HCT116 (cell line): ENCODE data around the gene NINJ2. TPM values are rescaled to one million over a fixed set of nuclear protein-coding genes. Genes with fewer than 3 reads are reported as not detected.

Source experiments
- ATAC-seq: fragments of 200-7000 bp; cut with Tn5 transposase; 2 replicates; pipeline ENCODE4 v1.9.1; 2020; ENCODE audit warnings: mild to moderate bottlenecking, moderate library complexity
- BruUV-seq: library from RNA; stranded (reverse); fragments of 400-500 nt; replicated peaks from 2 replicates; lab custom pipeline; 2021; lab: Mats Ljungman, UMichigan
- CTCF ChIA-PET: fragments of 300-600 bp; sonication (Branson Sonifier 250); formaldehyde crosslinking; loops from one replicate; lab custom pipeline; 2021; ENCODE audit warnings: antibody characterized with exemption; lab: Charles Lee
- POLR2A ChIA-PET: fragments of 300-600, 350-600 bp; sonication (Branson Sonifier 250); formaldehyde crosslinking; loops from one replicate; lab custom pipeline; 2021; ENCODE audit warnings: antibody characterized with exemption; lab: Charles Lee
- RAD21 ChIA-PET, 2 experiments: fragments of 300-600 bp; sonication (Branson Sonifier 250); formaldehyde crosslinking; loops; one replicate each; lab custom pipeline; 2023; ENCODE audit warnings: low total read pairs in 2 of 2; ENCODE audit not compliant: uncharacterized antibody in 2 of 2, unreplicated experiment in 2 of 2, low non-redundant PET in 1 of 2; lab: Charles Lee
- DNase-seq: peaks from one replicate; pipeline ENCODE4 v3.0.0-alpha.2; 2010; ENCODE audit warnings: low read depth, low spot score
- H2AFZ ChIP-seq: fragments of 200-600 bp; shearing (Covaris generic), sonication (generic); 2 replicates; pipeline ENCODE4 v1.6.1; 2017; ENCODE audit warnings: low read depth, mixed run types, mixed read lengths, antibody characterized with exemption, low read length; ENCODE audit not compliant: poor library complexity, severe bottlenecking
- H3K27ac ChIP-seq: 2 replicates; pipeline ENCODE4 v1.5.1; 2012; ENCODE audit warnings: low read depth, low read length
- H3K27me3 ChIP-seq: fragments of 200-600 bp; sonication (generic); 2 replicates; pipeline ENCODE4 v1.6.1; 2016; ENCODE audit warnings: mixed run types, low read length, mixed read lengths; ENCODE audit not compliant: insufficient read depth
- H3K36me3 ChIP-seq, 2 experiments: fragments of 200-500 bp in 1 of 2; fragments of 200-600 bp in 1 of 2; sonication (Bioruptor generic) in 1 of 2; sonication (generic) in 1 of 2; 2 replicates each; pipeline versions ENCODE4 v1.5.1 to v1.6.1; 2014 to 2016; ENCODE audit warnings: low read length in 2 of 2, inconsistent platforms in 1 of 2, mixed read lengths in 1 of 2, mixed run types in 1 of 2; ENCODE audit not compliant: insufficient read depth in 2 of 2, control insufficient read depth in 1 of 2
- H3K4me1 ChIP-seq, 2 experiments: fragments of 200-600 bp in 1 of 2; sonication (generic) in 1 of 2; 2 replicates each; pipeline versions ENCODE4 v1.5.1 to v1.6.1; 2012 to 2017; ENCODE audit warnings: low read length in 2 of 2, inconsistent platforms in 1 of 2, mild to moderate bottlenecking in 1 of 2, mixed read lengths in 1 of 2, mixed run types in 1 of 2, moderate library complexity in 1 of 2; ENCODE audit not compliant: insufficient read depth in 2 of 2, control insufficient read depth in 1 of 2
- H3K4me2 ChIP-seq: fragments of 200-600 bp; sonication (generic); 2 replicates; pipeline ENCODE4 v1.6.1; 2017; ENCODE audit warnings: mixed run types, low read length, mixed read lengths
- H3K4me3 ChIP-seq, 2 experiments: fragments of 200-600 bp in 1 of 2; sonication (generic) in 1 of 2; replicated peaks in 1 of 2; 2 replicates each; pipeline ENCODE4 v1.5.1; 2011 to 2016; ENCODE audit warnings: low read length in 2 of 2, control low read depth in 1 of 2, low read depth in 1 of 2, mild to moderate bottlenecking in 1 of 2, mixed read lengths in 1 of 2, mixed run types in 1 of 2
- H3K79me2 ChIP-seq: fragments of 200-600 bp; sonication (generic); 2 replicates; pipeline ENCODE4 v1.6.1; 2017; ENCODE audit warnings: mild to moderate bottlenecking, mixed run types, low read length, moderate library complexity, mixed read lengths; ENCODE audit not compliant: insufficient read depth
- H3K9ac ChIP-seq: fragments of 200-600 bp; sonication (generic); 2 replicates; pipeline ENCODE4 v1.6.1; 2016; ENCODE audit warnings: low read length, mixed read lengths
- H3K9me2 ChIP-seq: fragments of 200-600 bp; sonication (generic), shearing (Covaris generic); 2 replicates; pipeline ENCODE4 v1.6.1; 2017; ENCODE audit warnings: mixed run types, mild to moderate bottlenecking, moderate library complexity; ENCODE audit not compliant: insufficient read depth
- H3K9me3 ChIP-seq, 2 experiments: fragments of 200-500 bp in 1 of 2; fragments of 200-600 bp in 1 of 2; sonication (Bioruptor generic) in 1 of 2; sonication (generic) in 1 of 2; 2 replicates each; pipeline ENCODE4 v1.6.1; 2014 to 2017; ENCODE audit warnings: low read length in 2 of 2, mixed read lengths in 2 of 2, inconsistent platforms in 1 of 2, low read depth in 1 of 2, mild to moderate bottlenecking in 1 of 2, mixed run types in 1 of 2, moderate library complexity in 1 of 2; ENCODE audit not compliant: control insufficient read depth in 1 of 2, insufficient read depth in 1 of 2
- H4K20me1 ChIP-seq: fragments of 200-600 bp; sonication (generic), shearing (Covaris generic); 2 replicates; pipeline ENCODE4 v1.6.1; 2017; ENCODE audit warnings: mixed run types, mild to moderate bottlenecking, moderate library complexity; ENCODE audit not compliant: insufficient read depth
- CBX3 ChIP-seq: IDR thresholded peaks from 2 replicates; pipeline ENCODE4 v1.6.1; 2012; ENCODE audit warnings: low read depth
- EZH2 ChIP-seq: fragments of 200-600 bp; sonication (generic); IDR thresholded peaks from 2 replicates; pipeline ENCODE4 v1.6.1; 2017; ENCODE audit warnings: antibody characterized with exemption, mixed run types
- JUND ChIP-seq: IDR thresholded peaks from 2 replicates; pipeline ENCODE4 v1.6.1; 2012
- POLR2AphosphoS5 ChIP-seq: IDR thresholded peaks from 2 replicates; pipeline ENCODE4 v1.6.1; 2011; ENCODE audit warnings: mild to moderate bottlenecking, low read depth, low read length, moderate library complexity
- SIN3A ChIP-seq: IDR thresholded peaks from 2 replicates; pipeline ENCODE4 v1.6.1; 2012; ENCODE audit warnings: low read depth
- SRF ChIP-seq: IDR thresholded peaks from 2 replicates; pipeline ENCODE4 v1.6.1; 2012; ENCODE audit warnings: low read depth
- TCF7L2 ChIP-seq: IDR thresholded peaks from 2 replicates; pipeline ENCODE4 v1.7.0; 2011; ENCODE audit warnings: borderline replicate concordance, inconsistent platforms; ENCODE audit not compliant: insufficient read depth, insufficient read length; ENCODE audit errors: extremely low read depth
- ZNF274 ChIP-seq: fragments of 200-500 bp; sonication (Bioruptor generic); IDR thresholded peaks from 2 replicates; pipeline ENCODE4 v1.6.1; 2014; ENCODE audit warnings: mild to moderate bottlenecking, low read depth, low read length, inconsistent platforms
- intact Hi-C: fragments of 100-400 bp; cut with micrococcal nuclease; formaldehyde crosslinking; loops from 2 replicates; pipeline ENCODE4 v1.10.0; 2022
- total RNA-seq: library from RNA; stranded (reverse); gene quantifications from one replicate; pipeline ENCODE4 v1.2.1, GENCODE V29; 2021; ENCODE audit not compliant: unreplicated experiment
- TF ChIP-seq, protein P1 (sequence below): IDR thresholded peaks from 2 replicates; pipeline ENCODE4 v1.6.1; 2012
- TF ChIP-seq, protein P2 (sequence below): IDR thresholded peaks from 2 replicates; pipeline ENCODE4 v1.6.1; 2012

The NINJ2 gene
- total RNA-seq, 1 experiment from 2014 or later = not detected

DNA sequence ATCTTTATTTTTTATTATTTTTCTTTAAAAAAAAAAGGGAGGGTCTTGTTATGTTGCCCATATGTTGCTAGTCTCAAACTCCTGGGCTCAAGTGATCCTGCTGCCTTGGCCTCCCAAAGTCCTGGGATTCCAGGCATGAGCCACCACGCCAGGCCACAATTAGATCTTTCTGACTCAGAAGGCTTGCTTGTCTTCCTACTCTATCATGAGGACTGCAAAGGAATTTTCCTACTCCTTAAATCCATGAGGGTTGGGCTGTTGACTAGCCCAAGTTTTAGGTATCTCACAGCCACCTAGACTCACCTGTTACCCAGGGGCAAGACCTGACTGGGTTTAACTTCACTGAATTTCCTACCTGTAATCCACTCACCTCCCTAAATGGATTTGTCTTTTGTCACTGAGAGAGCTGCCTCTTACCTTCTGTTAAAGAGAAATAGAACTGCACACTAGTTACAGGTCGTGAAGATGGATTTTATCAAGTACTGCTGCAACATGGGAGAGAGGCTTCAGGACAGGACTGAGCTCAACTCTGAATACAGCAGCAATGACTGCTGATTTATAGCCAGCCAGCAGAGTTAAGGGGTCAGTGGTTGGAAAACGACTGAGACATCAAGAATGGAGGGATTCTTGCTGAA, 131.2 kb downstream of the NINJ2 start (continued):
- TF ChIP-seq SIN3A = no peak
- TF ChIP-seq ZNF274 = no peak
- no peak for TF ChIP-seq POLR2AphosphoS5
- no peak for TF ChIP-seq SRF
- no peak for TF ChIP-seq TCF7L2
- TF ChIP-seq CBX3 = no peak
- TF ChIP-seq, protein P1, sequence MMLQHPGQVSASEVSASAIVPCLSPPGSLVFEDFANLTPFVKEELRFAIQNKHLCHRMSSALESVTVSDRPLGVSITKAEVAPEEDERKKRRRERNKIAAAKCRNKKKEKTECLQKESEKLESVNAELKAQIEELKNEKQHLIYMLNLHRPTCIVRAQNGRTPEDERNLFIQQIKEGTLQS = no peak

DNA sequence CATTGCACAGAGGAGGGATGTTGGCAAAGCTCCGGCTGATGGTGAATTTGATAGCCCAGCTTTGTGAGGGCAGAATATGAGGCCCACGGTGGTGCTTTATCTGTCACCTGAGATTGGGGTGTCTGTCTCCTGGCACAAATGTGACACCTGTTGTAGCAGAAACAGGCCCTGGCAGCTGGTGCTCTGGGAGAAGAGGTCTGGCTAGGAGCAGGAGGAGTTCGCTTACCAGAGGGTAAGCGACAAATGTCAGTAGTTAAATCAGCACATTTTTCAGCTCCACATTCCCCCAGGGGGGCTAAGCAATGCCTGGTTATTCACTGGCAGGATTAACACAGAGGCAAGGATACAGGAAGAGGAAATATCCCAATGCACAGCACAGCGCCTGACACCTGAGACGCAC, 132.4 kb downstream of the NINJ2 start:
- H3K27me3 ChIP-seq = no peaks in the 10 kb centered on the region
- H3K4me1 ChIP-seq = no peaks in the 10 kb centered on the region
- H3K79me2 ChIP-seq = no peaks in the 10 kb centered on the region
- ChIA-PET RAD21 (no interaction called here), CTCF (no interaction called here), POLR2A (no interaction called here)
- intact Hi-C loops = no loop called here
- no peak overlapping the region for H3K4me2 ChIP-seq
- no peak overlapping the region for H3K27ac ChIP-seq
- H3K36me3 ChIP-seq = no peaks in the 10 kb centered on the region
- H3K9me3 ChIP-seq = peaks cover 5 to 7% of the 10 kb centered on the region in 2 experiments; a peak in 2 of 4 replicates
- no TSS peak for BruUV-seq
- DNase-seq (no peak), ATAC-seq (no peak)
- H4K20me1 ChIP-seq = no peaks in the 10 kb centered on the region
- H2AFZ ChIP-seq = no peak overlapping the region
- no peak overlapping the region for H3K4me3 ChIP-seq
- TF ChIP-seq, protein P2, sequence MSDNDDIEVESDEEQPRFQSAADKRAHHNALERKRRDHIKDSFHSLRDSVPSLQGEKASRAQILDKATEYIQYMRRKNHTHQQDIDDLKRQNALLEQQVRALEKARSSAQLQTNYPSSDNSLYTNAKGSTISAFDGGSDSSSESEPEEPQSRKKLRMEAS = no peak
- no peak for TF ChIP-seq EZH2
- no peak for TF ChIP-seq POLR2AphosphoS5
- no peak for TF ChIP-seq JUND
- TF ChIP-seq CBX3 = no peak
- TF ChIP-seq, all 23 proteins: peak for 0
- Histone ChIP-seq H3K9me2 (no peaks in the 10 kb centered on the region), H3K9ac (no peak overlapping the region)
